Stimulated activated CD4-positive, alpha-beta T cell treated with anti-CD3 and anti-CD28 coated beads, Interleukin-1b, Interleukin-23, amount 100 ng/mL, for 4 hours (primary cell): ENCODE results near the gene TBC1D26.
"Not testable (repeated sequence)": the region's sequence is repeated elsewhere in the genome, so short reads cannot be mapped to it uniquely, and the experiment has no call there.

Source experiments
- DNase-seq, 2 donors: peaks; one replicate each; pipeline ENCODE4 v3.0.0-alpha.2; 2020; ENCODE audit warnings: low read depth in 2 of 2

Gene TBC1D26

GRCh38 chr17:15744074-15744676 lies 12.1 kb downstream of the TBC1D26 start:
- DNase-seq: no peak

- no peak for DNase-seq
These were observed 12.8 kb downstream of the TBC1D26 start for GRCh38 chr17:15744885-15745284.

- not testable (repeated sequence) for DNase-seq
These were observed 17.3 kb downstream of the TBC1D26 start for GRCh38 chr17:15749403-15749802.

- DNase-seq: not testable (repeated sequence)
These were observed 36.9 kb downstream of the TBC1D26 start for GRCh38 chr17:15768865-15769533.

- DNase-seq: not testable (repeated sequence)
These were observed 38.6 kb downstream of the TBC1D26 start for GRCh38 chr17:15770679-15771078.

- DNase-seq: no peak
These were observed 44.8 kb downstream of the TBC1D26 start for GRCh38 chr17:15776871-15777270.

GRCh38 chr17:15777297-15777696 lies 45.2 kb downstream of the TBC1D26 start:
- DNase-seq: no peak

GRCh38 chr17:15777717-15778116 lies 45.6 kb downstream of the TBC1D26 start:
- DNase-seq: no peak

- no peak for DNase-seq
These were observed 47.0 kb downstream of the TBC1D26 start for GRCh38 chr17:15779119-15779518.

GRCh38 chr17:15780188-15780587 lies 48.1 kb downstream of the TBC1D26 start:
- DNase-seq: no peak

- DNase-seq: peak in 1 of 2 donors; percentile 17
These were observed 50.8 kb downstream of the TBC1D26 start for GRCh38 chr17:15782866-15783265.

- DNase-seq: no peak
These were observed 51.4 kb downstream of the TBC1D26 start for GRCh38 chr17:15783461-15783860.

GRCh38 chr17:15784351-15784750 lies 52.3 kb downstream of the TBC1D26 start:
- not testable (repeated sequence) for DNase-seq

- DNase-seq: not testable (repeated sequence)
These were observed 55.4 kb downstream of the TBC1D26 start for GRCh38 chr17:15787363-15788075.

GRCh38 chr17:15788365-15788764 lies 56.3 kb downstream of the TBC1D26 start:
- DNase-seq: not testable (repeated sequence)
